GM12892 (cell line): ENCODE data around the gene GRK7.

Experiments
- POLR2A ChIP-seq: IDR thresholded peaks from 2 replicates; pipeline ENCODE4 v1.6.1; 2011; ENCODE audit warnings: low read depth, low read length, control low read depth
- POLR2AphosphoS5 ChIP-seq: IDR thresholded peaks from 2 replicates; pipeline ENCODE4 v1.6.1; 2011; ENCODE audit warnings: low read depth, low read length, control low read depth

GRCh38 chr3:141773676-141774075 is 10.5 kb downstream of the GRK7 start:
- TF ChIP-seq POLR2AphosphoS5 (no peak), POLR2A (no peak)
